Body of pancreas (tissue), 4 donors: Measurements from ENCODE around the gene ATPAF2.

Source experiments
- POLR2A ChIP-seq, 3 donors: fragments of 450-650 bp; IDR thresholded peaks; one replicate each; pipeline ENCODE4 v1.6.1; 2016; ENCODE audit warnings: antibody characterized with exemption in 3 of 3, mild to moderate bottlenecking in 2 of 3
- TF ChIP-seq, protein P1 (sequence below), 7 experiments: fragments of 450-650 bp in 4 of 7; fragments of 200-600 bp in 3 of 7; sonication (generic) in 3 of 7; IDR thresholded peaks; one replicate each; pipeline ENCODE4 v1.5.1; 2016 to 2019; ENCODE audit warnings: antibody characterized with exemption in 7 of 7

DNA sequence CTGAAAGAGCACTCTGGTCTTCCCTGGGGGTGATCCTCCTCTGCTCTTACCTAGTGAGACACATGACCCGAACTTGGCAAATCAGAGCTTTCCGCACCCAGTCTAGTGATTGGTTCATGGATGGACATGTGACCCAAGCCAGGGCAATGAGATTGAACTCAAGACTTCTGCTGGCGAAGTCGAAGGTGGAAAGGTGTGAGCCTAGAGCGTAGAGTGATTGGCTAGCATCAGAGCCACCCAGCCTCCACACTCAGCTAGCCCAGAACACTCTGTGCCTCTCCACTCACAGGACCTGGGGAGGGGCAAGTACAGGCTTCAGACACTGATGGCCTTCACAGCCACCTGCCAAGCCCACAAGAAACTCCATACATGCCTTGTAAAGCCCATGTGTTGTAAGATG lies 17.6 kb downstream of the ATPAF2 start:
- TF ChIP-seq, protein P1, sequence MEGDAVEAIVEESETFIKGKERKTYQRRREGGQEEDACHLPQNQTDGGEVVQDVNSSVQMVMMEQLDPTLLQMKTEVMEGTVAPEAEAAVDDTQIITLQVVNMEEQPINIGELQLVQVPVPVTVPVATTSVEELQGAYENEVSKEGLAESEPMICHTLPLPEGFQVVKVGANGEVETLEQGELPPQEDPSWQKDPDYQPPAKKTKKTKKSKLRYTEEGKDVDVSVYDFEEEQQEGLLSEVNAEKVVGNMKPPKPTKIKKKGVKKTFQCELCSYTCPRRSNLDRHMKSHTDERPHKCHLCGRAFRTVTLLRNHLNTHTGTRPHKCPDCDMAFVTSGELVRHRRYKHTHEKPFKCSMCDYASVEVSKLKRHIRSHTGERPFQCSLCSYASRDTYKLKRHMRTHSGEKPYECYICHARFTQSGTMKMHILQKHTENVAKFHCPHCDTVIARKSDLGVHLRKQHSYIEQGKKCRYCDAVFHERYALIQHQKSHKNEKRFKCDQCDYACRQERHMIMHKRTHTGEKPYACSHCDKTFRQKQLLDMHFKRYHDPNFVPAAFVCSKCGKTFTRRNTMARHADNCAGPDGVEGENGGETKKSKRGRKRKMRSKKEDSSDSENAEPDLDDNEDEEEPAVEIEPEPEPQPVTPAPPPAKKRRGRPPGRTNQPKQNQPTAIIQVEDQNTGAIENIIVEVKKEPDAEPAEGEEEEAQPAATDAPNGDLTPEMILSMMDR (IDR thresholded peaks at IDR 0.05), result no peak
- no peak for TF ChIP-seq POLR2A (IDR thresholded peaks at IDR 0.05)
